ENCODE data around the gene CGN.

CGN gene

GRCh38 chr1:151579436-151580225 lies 68.4 kb downstream of the CGN start:
- no peak for DNase-seq (ENCODE audit: extremely low read depth, insufficient read length)
- no peaks in the 10 kb centered on the region for H3K36me3 ChIP-seq (ENCODE audit: control insufficient read depth, insufficient read depth, low read length)
- TF ChIP-seq CTCF (IDR thresholded peaks at IDR 0.05; ENCODE audit: insufficient read depth, low read length, poor library complexity, severe bottlenecking), result no peak

GRCh38 chr1:151581451-151581850 lies 70.3 kb downstream of the CGN start:
- Histone ChIP-seq H3K4me3 (replicated peaks; ENCODE audit: low read depth, low read length) (no peak overlapping the region), H3K27me3 (replicated peaks; ENCODE audit: control insufficient read depth, insufficient read depth, low read length) (no peaks in the 10 kb centered on the region), H3K36me3 (ENCODE audit: control insufficient read depth, insufficient read depth, low read length) (no peaks in the 10 kb centered on the region)
- no peak for TF ChIP-seq CTCF (IDR thresholded peaks at IDR 0.05; ENCODE audit: insufficient read depth, low read length, poor library complexity, severe bottlenecking)
- DNase-seq (ENCODE audit: extremely low read depth, insufficient read length), result no peak

More at GRCh38 chr1:151579436-151580225, 68.4 kb downstream of the CGN start:
- no peaks in the 10 kb centered on the region for H3K27me3 ChIP-seq (replicated peaks; ENCODE audit: control insufficient read depth, insufficient read depth, low read length)
- no peak overlapping the region for H3K4me3 ChIP-seq (replicated peaks; ENCODE audit: low read depth, low read length)

GRCh38 chr1:151581921-151582320 lies 70.7 kb downstream of the CGN start:
- Histone ChIP-seq H3K4me3 (replicated peaks; ENCODE audit: low read depth, low read length) (no peak overlapping the region), H3K36me3 (ENCODE audit: control insufficient read depth, insufficient read depth, low read length) (no peaks in the 10 kb centered on the region), H3K27me3 (replicated peaks; ENCODE audit: control insufficient read depth, insufficient read depth, low read length) (no peaks in the 10 kb centered on the region)
- no peak for DNase-seq (ENCODE audit: extremely low read depth, insufficient read length)
- TF ChIP-seq CTCF (IDR thresholded peaks at IDR 0.05; ENCODE audit: insufficient read depth, low read length, poor library complexity, severe bottlenecking), result no peak

GRCh38 chr1:151583796-151584195 lies 72.6 kb downstream of the CGN start:
- Histone ChIP-seq H3K4me3 (replicated peaks; ENCODE audit: low read depth, low read length) (no peak overlapping the region), H3K27me3 (replicated peaks; ENCODE audit: control insufficient read depth, insufficient read depth, low read length) (no peaks in the 10 kb centered on the region), H3K36me3 (ENCODE audit: control insufficient read depth, insufficient read depth, low read length) (no peaks in the 10 kb centered on the region)
- DNase-seq (ENCODE audit: extremely low read depth, insufficient read length), result no peak
- TF ChIP-seq CTCF (IDR thresholded peaks at IDR 0.05; ENCODE audit: insufficient read depth, low read length, poor library complexity, severe bottlenecking), result no peak

GRCh38 chr1:151584278-151584677 lies 73.1 kb downstream of the CGN start:
- H3K36me3 ChIP-seq (ENCODE audit: control insufficient read depth, insufficient read depth, low read length), result no peaks in the 10 kb centered on the region
- H3K4me3 ChIP-seq (replicated peaks; ENCODE audit: low read depth, low read length), result no peak overlapping the region
- H3K27me3 ChIP-seq (replicated peaks; ENCODE audit: control insufficient read depth, insufficient read depth, low read length), result no peaks in the 10 kb centered on the region
- TF ChIP-seq CTCF (IDR thresholded peaks at IDR 0.05; ENCODE audit: insufficient read depth, low read length, poor library complexity, severe bottlenecking), result no peak
- DNase-seq (ENCODE audit: extremely low read depth, insufficient read length), result no peak

All from GM06990 (cell line).